Endothelial cell of umbilical vein (primary cell): ENCODE results near the gene PSPN. TPM values are rescaled to one million over a fixed set of nuclear protein-coding genes. Genes with fewer than 3 reads are reported as not detected.

Experiments used
- BruUV-seq: library from RNA; stranded (reverse); fragments of 400-500 nt; replicated peaks from 2 replicates; lab custom pipeline; 2021; lab: Mats Ljungman, UMichigan
- CTCF ChIA-PET: fragments of 300-600, 350-600 bp; sonication (Branson Sonifier 250); formaldehyde crosslinking; loops from one replicate; lab custom pipeline; 2021; ENCODE audit warnings: antibody characterized with exemption, inconsistent platforms; lab: Charles Lee
- POLR2A ChIA-PET: fragments of 300-600, 350-600 bp; sonication (Branson Sonifier 250); formaldehyde crosslinking; loops from one replicate; lab custom pipeline; 2021; ENCODE audit warnings: antibody characterized with exemption, inconsistent platforms; lab: Charles Lee
- DNase-seq: peaks from one replicate; pipeline ENCODE4 v3.0.0-alpha.2; 2011; ENCODE audit warnings: low read depth, low spot score
- FAIRE-seq: peaks from 2 replicates; lab custom pipeline; 2011; peaks lifted over from hg19 to GRCh38; lab: Jason Lieb, UNC
- H2AFZ ChIP-seq: 2 replicates; pipeline ENCODE4 v1.6.0; 2012; ENCODE audit warnings: low read depth, low read length, control low read depth, inconsistent platforms
- H3K27ac ChIP-seq: 2 replicates; pipeline ENCODE4 v1.5.1; 2011; ENCODE audit warnings: low read depth, mild to moderate bottlenecking, control low read depth, low read length, moderate library complexity; ENCODE audit not compliant: insufficient read depth
- H3K27me3 ChIP-seq, 2 experiments: 2 replicates each; pipeline versions ENCODE4 v1.6.0 to v1.6.1; 2011; ENCODE audit warnings: low read length in 2 of 2, mixed read lengths in 1 of 2; ENCODE audit not compliant: control insufficient read depth in 2 of 2, insufficient read depth in 2 of 2
- H3K36me3 ChIP-seq, 2 experiments: 2 replicates in 1 of 2; 3 replicates in 1 of 2; pipeline ENCODE4 v1.5.1; 2011; ENCODE audit warnings: low read length in 2 of 2, mild to moderate bottlenecking in 1 of 2, moderate library complexity in 1 of 2; ENCODE audit not compliant: control insufficient read depth in 2 of 2, insufficient read depth in 2 of 2; ENCODE audit errors: extremely low read depth in 1 of 2
- H3K4me1 ChIP-seq: 3 replicates; pipeline ENCODE4 v1.5.1; 2011; ENCODE audit warnings: mild to moderate bottlenecking, low read length; ENCODE audit not compliant: control insufficient read depth, insufficient read depth; ENCODE audit errors: extremely low read depth
- H3K4me2 ChIP-seq: 2 replicates; pipeline ENCODE4 v1.6.1; 2011; ENCODE audit warnings: low read length, control low read depth, mixed read lengths; ENCODE audit not compliant: insufficient read depth
- H3K4me3 ChIP-seq, 3 experiments: fragments of 200-600 bp in 1 of 3; sonication (generic), shearing (Covaris generic) in 1 of 3; replicated peaks in 1 of 3; 2 replicates each; pipeline ENCODE4 v1.5.1; 2011 to 2016; ENCODE audit warnings: control low read depth in 3 of 3, low read length in 3 of 3, mild to moderate bottlenecking in 2 of 3, inconsistent platforms in 1 of 3, low read depth in 1 of 3, moderate library complexity in 1 of 3; ENCODE audit not compliant: insufficient read depth in 1 of 3
- H3K79me2 ChIP-seq: 2 replicates; pipeline ENCODE4 v1.6.0; 2012; ENCODE audit warnings: low read length, inconsistent platforms; ENCODE audit not compliant: control insufficient read depth, insufficient read depth
- H3K9ac ChIP-seq: replicated peaks from 2 replicates; pipeline ENCODE3; 2011; ENCODE audit warnings: low read length, control low read depth; ENCODE audit not compliant: insufficient read depth; ENCODE audit errors: extremely low read depth
- H3K9me1 ChIP-seq: replicated peaks from 3 replicates; pipeline ENCODE4 v1.6.0; 2011; ENCODE audit warnings: mild to moderate bottlenecking, low read length; ENCODE audit not compliant: control insufficient read depth, insufficient read depth; ENCODE audit errors: extremely low read depth
- H3K9me3 ChIP-seq: replicated peaks from 2 replicates; pipeline ENCODE4 v1.5.1; 2012; ENCODE audit warnings: low read length, inconsistent platforms; ENCODE audit not compliant: control insufficient read depth, insufficient read depth
- H4K20me1 ChIP-seq: replicated peaks from 2 replicates; pipeline ENCODE3; 2011; ENCODE audit warnings: mild to moderate bottlenecking, low read length; ENCODE audit not compliant: control insufficient read depth, insufficient read depth; ENCODE audit errors: extremely low read depth
- CTCF ChIP-seq, 2 donors: IDR thresholded peaks; 1 replicate in 1 of 2; 2 replicates in 1 of 2; pipeline ENCODE4 v1.5.1; 2011; ENCODE audit warnings: low read length in 2 of 2, mild to moderate bottlenecking in 2 of 2, moderate library complexity in 2 of 2, control low read depth in 1 of 2, inconsistent platforms in 1 of 2, low read depth in 1 of 2; ENCODE audit not compliant: insufficient read depth in 1 of 2; ENCODE audit errors: extremely low read depth in 1 of 2
- EZH2 ChIP-seq: IDR thresholded peaks from 2 replicates; pipeline ENCODE4 v1.6.1; 2012; ENCODE audit warnings: borderline replicate concordance, low read depth, mild to moderate bottlenecking, moderate library complexity, low read length, inconsistent platforms; ENCODE audit not compliant: severe bottlenecking
- FOS ChIP-seq: IDR thresholded peaks from 2 replicates; pipeline ENCODE4 v1.6.1; 2011; ENCODE audit warnings: mild to moderate bottlenecking, low read length, moderate library complexity, borderline replicate concordance; ENCODE audit not compliant: insufficient read depth
- GATA2 ChIP-seq: IDR thresholded peaks from 2 replicates; pipeline ENCODE4 v1.7.0; 2011; ENCODE audit warnings: low read depth, mild to moderate bottlenecking, moderate library complexity, mixed read lengths, low read length; ENCODE audit not compliant: insufficient read length, insufficient read depth
- JUN ChIP-seq: IDR thresholded peaks from 2 replicates; pipeline ENCODE4 v1.6.1; 2011; ENCODE audit warnings: borderline replicate concordance, low read depth; ENCODE audit not compliant: insufficient read length, insufficient read depth
- MYC ChIP-seq: IDR thresholded peaks from one replicate; pipeline ENCODE4 v1.6.1; 2011; ENCODE audit warnings: mild to moderate bottlenecking, low read depth, low read length
- POLR2A ChIP-seq: IDR thresholded peaks from 2 replicates; pipeline ENCODE4 v1.6.1; 2012; ENCODE audit warnings: low read depth, mild to moderate bottlenecking, control low read depth, low read length
- POLR2AphosphoS5 ChIP-seq: IDR thresholded peaks from 2 replicates; pipeline ENCODE4 v1.6.1; 2012; ENCODE audit warnings: low read depth, mild to moderate bottlenecking, control low read depth, low read length, moderate library complexity; ENCODE audit not compliant: insufficient read depth
- dilution Hi-C: fragments of 300-500 bp; cut with MboI; formaldehyde crosslinking; loops from one replicate; pipeline ENCODE4 v1.15.0; 2019; ENCODE audit warnings: low sequenced_read_pairs; ENCODE audit not compliant: extremely low pct_ligation_motif_present
- intact Hi-C: fragments of 100-400 bp; cut with micrococcal nuclease; formaldehyde crosslinking; loops from one replicate; pipeline ENCODE4 v1.10.0; 2022
- polyA plus RNA-seq, 4 experiments: library from polyadenylated mRNA; depleted of rRNA in 3 of 4; stranded (reverse) in 3 of 4; unstranded in 1 of 4; fragments of >200 nt; gene quantifications; 2 replicates each; pipeline versions ENCODE4 v1.2.1 to v1.2.3, GENCODE V29; 2011 to 2012; ENCODE audit warnings: missing spikeins in 1 of 4
- total RNA-seq: library from RNA; stranded (reverse); gene quantifications from 2 replicates; pipeline ENCODE4 v1.2.3, GENCODE V29; 2021
- TF ChIP-seq, protein P1 (sequence below): IDR thresholded peaks from 2 replicates; pipeline ENCODE4 v1.6.1; 2011; ENCODE audit not compliant: insufficient read depth, insufficient read length

PSPN gene
- total and polyA plus RNA-seq, 2 donors (not counting 3 experiments of a cell fraction or from before 2014, with no cell fraction given) = 0.84 to 1.0 TPM

DNA sequence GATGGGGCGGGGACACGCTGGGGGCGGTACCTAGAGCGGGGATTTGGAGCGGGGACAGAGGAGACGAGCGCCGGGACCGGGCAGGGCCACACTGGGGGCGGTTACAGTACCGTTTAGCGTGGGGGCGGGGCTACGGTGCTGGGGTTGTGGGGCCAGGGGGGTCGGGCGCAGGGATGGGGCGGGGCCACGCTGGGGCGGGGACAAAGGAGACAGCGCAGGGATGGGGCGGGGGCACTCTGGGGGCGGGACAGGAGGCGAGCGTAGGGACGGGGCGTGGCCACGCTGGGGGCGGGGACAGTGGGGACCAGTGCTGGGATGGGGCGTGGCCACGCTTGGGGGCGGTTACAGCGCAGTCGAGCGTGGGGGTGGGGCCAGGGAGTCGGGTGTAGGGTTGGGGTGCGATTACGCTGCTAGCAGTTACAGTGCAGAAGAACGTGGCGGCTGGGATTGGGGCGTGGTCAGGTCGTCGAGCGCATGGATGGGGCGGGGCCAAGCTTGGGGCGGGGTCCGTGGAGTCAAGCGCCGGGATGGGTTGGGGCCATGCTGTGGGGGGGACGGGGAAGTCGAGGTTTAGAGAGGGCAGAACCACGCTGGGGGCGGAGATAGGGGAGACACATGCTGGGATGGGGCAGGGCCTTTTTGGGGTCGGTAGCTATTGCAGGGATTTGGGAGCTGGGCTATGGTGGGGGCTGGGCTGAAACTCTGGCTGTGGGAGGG lies 2.5 kb downstream of the PSPN start:
- Histone ChIP-seq H3K27me3 (no peaks in the 10 kb centered on the region), H3K4me1 (peaks cover 2% of the 10 kb centered on the region), H2AFZ (peak overlapping the region; percentile 96), H3K4me2 (peak overlapping the region; percentile 40), H3K79me2 (no peaks in the 10 kb centered on the region), H3K4me3 (peak overlapping the region; percentile 55 to 82 (median 73)), H4K20me1 (no peaks in the 10 kb centered on the region), H3K36me3 (peaks cover 0 to 4% of the 10 kb centered on the region in 2 experiments), H3K27ac (peak overlapping the region; percentile 84), H3K9me1 (no peaks in the 10 kb centered on the region), H3K9ac (peak overlapping the region; percentile 88), H3K9me3 (no peaks in the 10 kb centered on the region)
- CTCF ChIA-PET = interaction anchor here (1.0 to 1.3 kb wide), 6 partner anchors 12 to 173 kb away, joined by 3 to 8 read pairs (median 3); partner anchors contain the start of genes CLPP and KHSRP
- dilution Hi-C loops = no loop called here
- BruUV-seq = no TSS peak
- no peak for TF ChIP-seq MYC
- TF ChIP-seq, protein P1, sequence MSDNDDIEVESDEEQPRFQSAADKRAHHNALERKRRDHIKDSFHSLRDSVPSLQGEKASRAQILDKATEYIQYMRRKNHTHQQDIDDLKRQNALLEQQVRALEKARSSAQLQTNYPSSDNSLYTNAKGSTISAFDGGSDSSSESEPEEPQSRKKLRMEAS = peak; percentile 56
- intact Hi-C loops = loop anchor here (1.0 to 5.0 kb wide), 5 partner anchors 12 to 364 kb away; partner anchors contain the start of genes CLPP, GPR108, GTF2F1 and TRIP10
- FAIRE-seq (no peak), DNase-seq (peak; percentile 98)
- POLR2A ChIA-PET = interaction anchor here (0.6 to 1.9 kb wide), 3 partner anchors 11 to 283 kb away, joined by 4 to 16 read pairs (median 6); partner anchors contain the start of genes CLPP and KHSRP

- Histone ChIP-seq H3K4me1 (peaks cover 2% of the 10 kb centered on the region), H4K20me1 (no peaks in the 10 kb centered on the region), H2AFZ (peak within 1 kb of the TSS; percentile 96), H3K9me1 (no peaks in the 10 kb centered on the region), H3K4me2 (peak within 1 kb of the TSS; percentile 40), H3K4me3 (peak within 1 kb of the TSS; percentile 55 to 82 (median 73)), H3K36me3 (peaks cover 0 to 8% of the 10 kb centered on the region in 2 experiments), H3K27me3 (no peaks in the 10 kb centered on the region), H3K27ac (peak within 1 kb of the TSS; percentile 84), H3K79me2 (no peaks in the 10 kb centered on the region), H3K9ac (peak within 1 kb of the TSS; percentile 88), H3K9me3 (no peaks in the 10 kb centered on the region)
- peak; percentile 99 for DNase-seq
- dilution Hi-C loops = no loop called here
- TF ChIP-seq EZH2 = no peak
- no peak for TF ChIP-seq FOS
- TF ChIP-seq, protein P1 = no peak
- no peak for TF ChIP-seq POLR2A
- no peak for TF ChIP-seq JUN
- TF ChIP-seq CTCF (IDR thresholded peaks at IDR 0.05; ENCODE audit: extremely low read depth in 1 of 2, insufficient read depth in 1 of 2, low read depth in 1 of 2, low read length in 2 of 2) = no peak
- no peak for TF ChIP-seq MYC
- no peak for TF ChIP-seq POLR2AphosphoS5
- TF ChIP-seq GATA2 = no peak
- FAIRE-seq = peak; percentile 100
- ChIA-PET CTCF (interaction anchor here (0.9 to 1.3 kb wide), 9 partner anchors 9 to 351 kb away, joined by 3 to 8 read pairs (median 3); partner anchors contain the start of genes CLPP and KHSRP), POLR2A (interaction anchor here (0.6 to 1.9 kb wide), 3 partner anchors 11 to 282 kb away, joined by 4 to 16 read pairs (median 6); partner anchors contain the start of genes CLPP and KHSRP)
- intact Hi-C loops = loop anchor here (1.0 to 5.0 kb wide), 5 partner anchors 11 to 365 kb away; partner anchors contain the start of genes CLPP, GPR108, GTF2F1 and TRIP10
- BruUV-seq = no TSS peak
These were observed 3.1 kb downstream of the PSPN start, which contains the start of gene ALKBH7 for GRCh38 chr19:6372594-6373095. Gene ALKBH7 (plus strand): TSS chr19:6372794. CDS start chr19:6372821, 27 bp downstream.
